ENCODE data around the gene NUDT4. TPM values are rescaled to one million over a fixed set of nuclear protein-coding genes. Genes with fewer than 3 reads are reported as not detected.

Gene NUDT4
- total and polyA plus RNA-seq, 2 of the 13 experiments (the other 11 are each of a cell fraction or from before 2014, with no cell fraction given), result 37.3 to 70.1 TPM

DNA sequence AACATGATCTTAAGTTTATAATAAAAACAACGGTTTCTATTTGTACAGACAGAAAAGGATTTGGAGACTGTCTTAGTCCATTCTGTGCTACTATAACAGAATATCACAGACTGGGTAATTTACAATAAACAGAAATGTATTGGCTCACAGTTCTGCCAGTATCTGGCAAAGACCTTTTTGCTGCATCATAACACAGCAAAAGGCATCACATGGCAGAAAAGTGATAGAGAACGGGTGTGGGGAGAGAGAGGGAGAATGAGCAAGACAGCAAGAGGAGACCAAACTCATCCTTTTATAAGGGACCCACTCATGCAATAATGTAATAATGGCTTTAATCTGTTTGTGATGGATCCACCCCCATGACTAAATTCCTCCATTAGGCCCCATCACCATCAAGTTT lies 17.0 kb upstream of the NUDT4 start (continued):
- TF ChIP-seq CHD4 (IDR thresholded peaks at IDR 0.05; ENCODE audit: borderline replicate concordance, low read length) (no peak), SETDB1 (CRISPR knock-in tag; IDR thresholded peaks at IDR 0.05; ENCODE audit: borderline replicate concordance) (no peak), AKNA (CRISPR knock-in tag; IDR thresholded peaks at IDR 0.05; ENCODE audit: borderline replicate concordance) (no peak), MTF2 (CRISPR knock-in tag; IDR thresholded peaks at IDR 0.05; ENCODE audit: borderline replicate concordance) (no peak), ZNF574 (CRISPR knock-in tag; IDR thresholded peaks at IDR 0.05) (no peak), MAZ (IDR thresholded peaks at IDR 0.05; ENCODE audit: borderline replicate concordance, low read depth, low read length) (no peak), MAZ (CRISPR knock-in tag; IDR thresholded peaks at IDR 0.05; ENCODE audit: low read depth) (no peak), ZNF543 (CRISPR knock-in tag; IDR thresholded peaks at IDR 0.05) (no peak), GFI1 (CRISPR knock-in tag; IDR thresholded peaks at IDR 0.05; ENCODE audit: borderline replicate concordance) (no peak)
- TF ChIP-seq, protein P1, sequence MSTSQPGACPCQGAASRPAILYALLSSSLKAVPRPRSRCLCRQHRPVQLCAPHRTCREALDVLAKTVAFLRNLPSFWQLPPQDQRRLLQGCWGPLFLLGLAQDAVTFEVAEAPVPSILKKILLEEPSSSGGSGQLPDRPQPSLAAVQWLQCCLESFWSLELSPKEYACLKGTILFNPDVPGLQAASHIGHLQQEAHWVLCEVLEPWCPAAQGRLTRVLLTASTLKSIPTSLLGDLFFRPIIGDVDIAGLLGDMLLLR (CRISPR knock-in tag; IDR thresholded peaks at IDR 0.05), result no peak

All from HepG2 (cell line).